Rectal smooth muscle tissue (tissue), 1 donor: Measurements from ENCODE around the gene SLC29A2.
"Not testable (repeated sequence)": the region's sequence is repeated elsewhere in the genome, so short reads cannot be mapped to it uniquely, and the experiment has no call there.

Source experiments
- H3K27ac ChIP-seq: one replicate; pipeline ENCODE4 v1.7.0; 2013; ENCODE audit warnings: low read depth, low read length, inconsistent platforms
- H3K27me3 ChIP-seq: one replicate; pipeline ENCODE4 v1.7.0; 2013; ENCODE audit warnings: low read length; ENCODE audit not compliant: control insufficient read depth, insufficient read depth
- H3K36me3 ChIP-seq: one replicate; pipeline ENCODE4 v1.7.0; 2013; ENCODE audit warnings: low read length; ENCODE audit not compliant: control insufficient read depth, insufficient read depth
- H3K4me1 ChIP-seq: one replicate; pipeline ENCODE4 v1.7.0; 2013; ENCODE audit warnings: low read length; ENCODE audit not compliant: control insufficient read depth, insufficient read depth
- H3K4me3 ChIP-seq: one replicate; pipeline ENCODE4 v1.7.0; 2013; ENCODE audit warnings: low read length
- H3K9ac ChIP-seq: one replicate; pipeline ENCODE4 v1.7.0; 2013; ENCODE audit warnings: low read length

Gene SLC29A2

DNA sequence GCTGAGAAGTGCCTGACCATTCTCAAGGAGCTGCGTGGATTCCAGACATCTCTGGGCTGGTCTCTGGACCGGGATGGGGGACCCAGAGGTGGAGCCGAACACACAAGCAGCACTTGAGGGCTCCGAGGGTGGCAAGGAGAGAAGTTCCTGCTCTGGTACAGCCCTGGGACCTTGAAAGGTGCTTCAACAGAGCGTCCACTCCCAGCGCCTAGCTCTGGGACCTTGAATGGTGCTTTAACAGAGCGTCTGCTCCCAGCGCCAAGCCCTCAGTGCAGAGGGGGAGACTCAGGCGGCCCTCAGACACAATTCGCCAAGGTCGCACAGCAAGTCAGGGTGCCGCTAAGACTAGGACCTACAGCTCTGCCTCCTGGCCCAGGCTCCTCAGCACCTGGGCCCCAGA lies 38.6 kb upstream of the SLC29A2 start:
- Histone ChIP-seq H3K9ac (no peak overlapping the region), H3K27ac (peak overlapping the region; percentile 86), H3K4me1 (peaks cover 31% of the 10 kb centered on the region), H3K36me3 (no peaks in the 10 kb centered on the region), H3K4me3 (peak overlapping the region; percentile 58), H3K27me3 (no peaks in the 10 kb centered on the region)

DNA sequence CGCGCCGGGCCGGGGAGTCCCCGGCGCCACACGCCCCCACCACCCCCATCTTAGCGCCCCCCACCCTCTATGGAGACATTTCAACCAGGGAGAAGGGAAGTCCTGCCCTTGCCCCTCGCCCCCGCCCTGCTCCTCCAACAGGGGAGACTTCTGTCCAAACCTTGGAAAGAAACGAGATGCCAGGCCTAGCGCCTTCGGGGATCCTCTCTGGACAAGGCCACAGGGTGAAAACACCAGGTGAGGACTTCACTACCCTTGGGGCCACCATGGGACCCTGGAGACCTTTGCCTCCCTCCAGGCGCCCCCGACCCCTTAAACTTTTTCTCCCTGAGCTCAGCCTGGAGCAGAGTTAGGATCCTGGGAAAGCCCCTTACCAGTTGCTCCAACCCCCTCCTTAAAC lies 37.7 kb upstream of the SLC29A2 start:
- peak overlapping the region; percentile 58 for H3K4me3 ChIP-seq
- peaks cover 31% of the 10 kb centered on the region for H3K4me1 ChIP-seq
- no peak overlapping the region for H3K9ac ChIP-seq
- peak overlapping the region; percentile 86 for H3K27ac ChIP-seq
- no peaks in the 10 kb centered on the region for H3K27me3 ChIP-seq
- no peaks in the 10 kb centered on the region for H3K36me3 ChIP-seq

DNA sequence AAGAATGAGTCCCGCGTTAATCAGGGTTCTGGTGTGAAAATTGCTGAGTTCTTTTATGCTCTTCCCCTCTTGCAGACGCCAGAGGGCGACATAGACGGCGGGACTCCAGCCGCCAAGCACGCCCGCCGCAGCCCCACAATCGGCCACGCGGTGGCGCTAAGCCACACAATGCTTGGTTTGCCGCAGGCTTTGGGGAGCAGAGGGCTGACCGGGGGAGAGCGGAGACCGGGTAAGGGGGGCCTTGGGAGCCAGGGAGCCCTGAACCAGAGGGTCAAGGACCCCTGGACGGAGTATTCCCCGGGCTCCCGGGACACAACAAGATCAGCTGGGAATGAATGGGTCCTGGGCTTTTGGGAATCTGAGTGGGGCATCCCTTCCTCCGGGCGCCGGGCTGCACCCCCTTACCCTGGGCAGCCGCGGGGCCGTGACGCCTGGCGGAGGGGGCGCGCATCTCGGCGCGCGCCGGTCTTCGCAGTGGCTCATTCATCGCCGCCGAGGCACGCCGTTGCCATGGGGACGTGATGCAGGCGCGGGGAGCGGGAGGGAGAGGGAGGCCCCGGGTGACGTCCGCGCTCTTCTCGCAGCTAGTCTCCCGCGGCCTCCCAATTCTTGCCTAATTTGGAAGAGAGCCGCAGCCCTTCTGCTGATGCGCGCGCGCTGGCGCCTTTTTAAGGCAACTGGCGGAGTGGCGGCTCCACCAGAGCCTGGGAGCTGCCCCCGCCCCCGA lies 37.1 kb upstream of the SLC29A2 start:
- Histone ChIP-seq H3K4me3 (peak overlapping the region; percentile 60), H3K27me3 (no peaks in the 10 kb centered on the region), H3K9ac (no peak overlapping the region), H3K36me3 (no peaks in the 10 kb centered on the region), H3K4me1 (peaks cover 27% of the 10 kb centered on the region), H3K27ac (peak overlapping the region; percentile 86)

DNA sequence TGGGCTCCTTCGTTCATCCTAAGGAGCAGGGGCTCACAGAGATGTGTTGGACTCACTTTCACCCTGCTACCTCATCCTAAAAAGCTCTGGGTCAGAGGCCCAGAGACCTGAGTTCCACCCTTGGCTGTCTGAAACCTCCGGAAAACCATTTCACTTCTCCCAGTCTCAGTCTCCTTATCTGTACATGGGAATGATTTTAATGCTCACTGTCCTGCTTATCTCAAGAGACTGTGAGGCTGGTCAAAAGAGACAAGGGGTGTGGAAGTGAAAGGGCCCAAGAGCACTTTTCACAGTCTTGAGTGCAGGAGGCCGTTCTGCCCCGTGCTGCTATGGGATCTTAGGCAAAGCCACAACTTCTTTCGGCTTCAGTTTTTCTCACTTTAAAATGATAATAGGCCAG lies 36.1 kb upstream of the SLC29A2 start:
- Histone ChIP-seq H3K4me3 (no peak overlapping the region), H3K9ac (no peak overlapping the region), H3K4me1 (peaks cover 17% of the 10 kb centered on the region), H3K27ac (no peak overlapping the region), H3K36me3 (no peaks in the 10 kb centered on the region), H3K27me3 (no peaks in the 10 kb centered on the region)

DNA sequence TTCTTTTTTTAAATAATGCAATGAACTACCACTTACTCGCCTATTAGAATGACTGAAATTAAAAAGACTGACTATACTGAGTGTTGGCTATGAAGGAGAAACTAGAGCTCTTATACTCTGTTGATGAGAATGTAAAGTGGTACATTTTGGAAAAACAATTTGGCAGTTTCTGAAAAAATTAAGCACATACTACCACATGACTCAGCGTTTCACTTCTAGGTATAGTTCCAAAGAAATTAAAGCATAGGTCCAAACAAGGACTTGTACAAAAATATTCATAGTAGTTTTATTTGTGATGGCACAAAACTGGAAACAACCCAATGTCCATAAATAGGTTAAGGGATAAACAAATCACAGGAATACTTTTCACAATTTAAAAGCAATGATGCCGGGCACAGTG lies 22.4 kb upstream of the SLC29A2 start:
- Histone ChIP-seq H3K4me1 (no peaks in the 10 kb centered on the region), H3K27ac (no peak overlapping the region), H3K27me3 (no peaks in the 10 kb centered on the region), H3K9ac (no peak overlapping the region), H3K36me3 (no peaks in the 10 kb centered on the region), H3K4me3 (no peak overlapping the region)

DNA sequence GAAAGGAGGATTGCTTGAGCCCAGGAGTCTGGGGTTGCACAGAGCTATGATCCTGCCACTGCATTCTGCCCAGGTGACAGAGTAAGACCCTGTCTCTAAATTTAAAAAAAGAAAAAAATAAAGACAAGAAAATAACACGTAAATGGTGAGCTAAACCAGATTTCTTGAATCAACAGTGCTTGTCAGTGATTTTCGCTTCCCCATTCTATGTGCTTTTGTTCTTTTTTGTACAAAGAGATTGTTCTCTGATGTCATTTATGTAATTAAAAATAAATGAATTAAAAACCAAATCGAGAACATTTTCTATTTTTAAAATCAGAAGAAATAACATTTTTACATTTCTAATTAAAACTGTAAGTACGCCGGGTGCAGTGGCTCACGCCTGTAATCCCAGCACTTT lies 19.8 kb upstream of the SLC29A2 start:
- H3K27me3 ChIP-seq, result no peaks in the 10 kb centered on the region
- H3K27ac ChIP-seq, result no peak overlapping the region
- no peaks in the 10 kb centered on the region for H3K4me1 ChIP-seq
- H3K4me3 ChIP-seq, result no peak overlapping the region
- H3K36me3 ChIP-seq, result no peaks in the 10 kb centered on the region
- no peak overlapping the region for H3K9ac ChIP-seq

DNA sequence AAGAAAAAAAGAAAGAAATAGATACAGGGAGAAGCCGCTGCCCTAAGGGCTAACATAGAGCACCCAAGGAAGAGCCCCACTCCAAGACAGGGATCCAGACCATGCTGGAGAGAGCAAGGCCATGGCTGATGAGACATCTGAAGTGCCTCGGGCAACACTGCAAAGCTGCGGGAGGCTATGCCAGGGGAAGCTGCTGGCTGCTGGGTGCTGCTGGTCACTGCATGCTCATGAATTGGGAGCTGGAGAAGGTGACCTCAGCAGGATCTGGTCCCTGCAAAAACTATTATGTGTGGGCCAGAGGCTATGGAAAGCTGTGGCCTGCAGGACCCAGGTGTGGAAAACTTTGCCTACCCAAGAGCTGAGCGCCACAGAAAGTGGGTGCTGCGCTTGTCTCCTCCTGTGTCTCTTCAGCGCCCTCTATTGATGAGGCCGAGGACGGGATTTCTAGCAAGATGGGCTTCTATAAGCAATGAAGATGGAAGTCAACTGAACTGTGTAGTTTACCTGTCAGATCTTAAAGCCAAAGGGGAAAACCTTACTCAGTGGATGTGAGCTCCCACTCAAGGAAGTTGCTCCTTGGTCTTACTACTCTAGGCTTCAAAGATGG lies 17.3 kb upstream of the SLC29A2 start:
- H3K27ac ChIP-seq, result no peak overlapping the region
- H3K4me3 ChIP-seq, result no peak overlapping the region
- no peaks in the 10 kb centered on the region for H3K4me1 ChIP-seq
- no peaks in the 10 kb centered on the region for H3K36me3 ChIP-seq
- no peak overlapping the region for H3K9ac ChIP-seq
- H3K27me3 ChIP-seq, result no peaks in the 10 kb centered on the region

DNA sequence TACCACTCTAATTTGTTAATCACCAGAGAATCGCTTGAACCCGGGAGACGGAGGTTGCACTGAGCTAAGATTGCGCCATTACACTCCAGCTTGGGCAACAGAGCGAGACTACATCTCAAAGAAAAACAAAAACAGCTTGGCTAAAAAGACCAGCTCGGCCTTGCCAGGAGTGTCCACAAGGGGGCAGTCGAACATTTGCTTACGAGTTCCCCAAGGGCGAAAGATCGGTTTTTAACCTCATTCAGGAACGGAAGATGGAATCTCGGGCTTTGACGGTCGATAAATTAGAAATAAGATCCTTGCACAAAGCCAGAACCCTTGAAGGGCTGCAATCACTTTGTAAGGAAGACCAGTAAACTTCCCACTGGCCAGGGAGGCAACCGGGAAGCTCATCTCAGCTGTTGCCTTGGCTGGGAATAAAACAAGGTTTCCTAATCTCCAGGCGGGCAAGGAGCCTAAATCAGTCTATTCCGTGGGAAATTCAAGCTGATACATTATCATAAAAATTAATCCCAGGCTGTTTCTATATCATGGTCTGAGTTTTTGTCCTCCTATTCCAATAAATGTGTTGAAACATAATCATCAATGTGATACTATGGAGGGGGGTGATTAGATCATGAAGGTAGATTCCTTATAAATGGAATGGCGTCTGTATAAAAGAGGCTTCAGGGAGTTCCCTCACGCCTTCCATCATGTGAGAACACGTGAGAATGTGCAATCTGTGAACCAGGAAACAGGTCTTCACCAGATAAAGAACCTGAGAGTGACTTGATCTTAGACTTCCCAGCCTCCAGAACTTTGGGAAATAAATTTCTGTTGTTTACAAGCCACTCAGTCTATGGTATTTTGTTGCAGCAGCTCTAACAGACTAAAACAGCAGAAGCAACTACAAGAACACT lies 14.9 kb upstream of the SLC29A2 start:
- peak overlapping the region; percentile 21 for H3K9ac ChIP-seq
- no peak overlapping the region for H3K27ac ChIP-seq
- no peaks in the 10 kb centered on the region for H3K4me1 ChIP-seq
- H3K36me3 ChIP-seq, result no peaks in the 10 kb centered on the region
- no peaks in the 10 kb centered on the region for H3K27me3 ChIP-seq
- H3K4me3 ChIP-seq, result peak overlapping the region; percentile 46

DNA sequence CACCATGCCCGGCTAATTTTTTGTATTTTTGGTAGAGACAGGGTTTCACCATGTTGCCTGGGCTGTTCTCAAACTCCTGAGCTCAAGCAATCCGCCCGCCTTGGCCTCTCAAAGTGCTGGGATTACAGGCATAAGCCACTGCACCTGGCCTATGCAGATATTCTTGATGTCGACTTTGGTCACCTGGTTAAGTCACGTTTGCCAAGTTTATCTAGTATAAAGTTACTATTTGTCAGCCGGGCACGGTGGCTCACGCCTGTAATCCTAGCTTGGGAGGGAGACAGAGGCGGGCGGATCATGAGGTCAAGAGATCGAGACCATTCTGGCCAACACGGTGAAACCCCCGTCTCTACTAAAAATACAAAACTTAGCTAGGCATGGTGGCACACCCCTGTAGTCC lies 12.8 kb upstream of the SLC29A2 start:
- not testable (repeated sequence) for H3K36me3 ChIP-seq, H3K9ac ChIP-seq, H3K27me3 ChIP-seq, H3K27ac ChIP-seq, H3K4me1 ChIP-seq, H3K4me3 ChIP-seq

DNA sequence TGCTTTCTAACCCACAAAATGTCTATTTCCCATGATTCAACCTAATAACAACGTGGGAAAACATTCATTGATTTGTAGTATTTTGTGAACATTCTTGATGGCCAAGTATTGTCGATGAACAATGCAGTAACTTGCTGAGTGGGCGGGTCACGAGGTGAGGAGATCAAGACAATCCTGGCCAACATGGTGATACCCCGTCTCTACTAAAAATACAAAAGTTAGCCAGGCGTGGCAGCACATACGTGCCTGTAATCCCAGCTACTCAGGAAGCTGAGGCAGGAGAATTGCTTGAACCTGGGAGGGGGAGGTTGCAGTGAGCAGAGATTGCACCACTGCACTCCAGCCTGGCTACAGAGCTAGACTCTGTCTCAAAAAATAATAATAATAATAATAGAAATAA lies 8.7 kb upstream of the SLC29A2 start:
- not testable (repeated sequence) for H3K4me3 ChIP-seq, H3K27ac ChIP-seq, H3K9ac ChIP-seq, H3K36me3 ChIP-seq, H3K27me3 ChIP-seq, H3K4me1 ChIP-seq

DNA sequence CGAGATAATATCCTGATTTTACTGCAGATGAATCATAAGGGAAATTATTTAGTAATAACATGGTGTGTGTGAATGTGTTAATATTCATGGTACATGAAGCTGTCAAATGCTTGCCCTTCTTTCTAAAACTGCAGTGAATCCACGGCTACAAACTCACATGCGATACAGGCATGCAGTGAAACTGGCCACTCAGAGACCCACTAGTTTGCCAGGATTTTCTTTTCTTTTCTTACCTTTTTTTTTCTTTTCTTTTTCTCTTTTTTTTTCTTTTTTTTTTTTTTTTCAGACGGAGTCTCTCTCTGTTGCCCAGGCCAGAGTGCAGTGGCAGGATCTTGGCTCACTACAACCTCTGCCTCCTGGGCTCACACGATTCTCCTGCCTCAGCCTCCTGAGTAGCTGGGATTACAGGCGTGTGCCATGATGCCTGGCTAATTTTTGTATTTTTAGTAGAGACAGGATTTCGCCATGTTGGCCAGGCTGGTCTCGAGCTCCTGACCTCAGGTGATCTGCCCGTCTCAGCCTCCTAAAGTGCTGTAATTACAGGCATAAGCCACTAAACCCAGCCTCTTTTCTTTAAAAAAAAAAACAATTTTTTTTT lies 2.2 kb upstream of the SLC29A2 start:
- not testable (repeated sequence) for H3K9ac ChIP-seq, H3K36me3 ChIP-seq, H3K27ac ChIP-seq, H3K4me1 ChIP-seq, H3K27me3 ChIP-seq, H3K4me3 ChIP-seq

DNA sequence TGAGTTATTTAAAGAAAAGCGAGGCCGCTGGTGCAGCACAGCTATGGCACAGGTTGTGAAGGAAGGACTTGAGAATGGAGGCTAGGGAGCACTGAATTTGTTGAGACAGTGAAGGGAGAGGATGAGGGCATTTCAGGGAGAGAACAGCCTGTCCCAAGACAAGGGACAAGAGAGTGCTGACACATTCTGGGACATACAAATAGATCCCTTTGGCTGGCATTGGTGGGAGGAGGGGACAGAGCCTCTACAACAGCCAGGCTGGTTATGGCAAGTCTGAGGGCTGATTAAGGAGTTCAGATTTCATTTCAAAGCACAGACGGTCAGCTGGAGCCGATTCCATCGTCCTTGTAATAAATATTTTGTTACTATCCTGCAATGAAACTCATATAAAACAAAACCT lies 1.7 kb upstream of the SLC29A2 start:
- no peak overlapping the region for H3K27ac ChIP-seq
- no peak overlapping the region for H3K4me3 ChIP-seq
- H3K36me3 ChIP-seq, result no peaks in the 10 kb centered on the region
- H3K9ac ChIP-seq, result no peak overlapping the region
- peaks cover 2% of the 10 kb centered on the region for H3K4me1 ChIP-seq
- H3K27me3 ChIP-seq, result peaks cover 7% of the 10 kb centered on the region
